ENCODE data around the gene GNL1. TPM values are rescaled to one million over a fixed set of nuclear protein-coding genes. Genes with fewer than 3 reads are reported as not detected.

The GNL1 gene
- total RNA-seq, 1 donor from 2014 or later = 93.0 TPM

GRCh38 chr6:30493643-30494250 lies 62.5 kb downstream of the GNL1 start:
- Mint-ChIP-seq H3K9me3 (peaks cover 4% of the 10 kb centered on the region), H3K27ac (peak overlapping the region; percentile 88), H3K36me3 (ENCODE audit: low read depth) (peaks cover 54% of the 10 kb centered on the region), H3K4me1 (peaks cover 65% of the 10 kb centered on the region), H3K4me3 (peak overlapping the region; percentile 100), H3K27me3 (no peaks in the 10 kb centered on the region)
- intact Hi-C loops (cut with micrococcal nuclease) = loop anchor here (10.0 kb wide), 1 partner anchor 321 kb away; no protein-coding TSS in a partner anchor
- DNase-seq = peak; percentile 78

DNA sequence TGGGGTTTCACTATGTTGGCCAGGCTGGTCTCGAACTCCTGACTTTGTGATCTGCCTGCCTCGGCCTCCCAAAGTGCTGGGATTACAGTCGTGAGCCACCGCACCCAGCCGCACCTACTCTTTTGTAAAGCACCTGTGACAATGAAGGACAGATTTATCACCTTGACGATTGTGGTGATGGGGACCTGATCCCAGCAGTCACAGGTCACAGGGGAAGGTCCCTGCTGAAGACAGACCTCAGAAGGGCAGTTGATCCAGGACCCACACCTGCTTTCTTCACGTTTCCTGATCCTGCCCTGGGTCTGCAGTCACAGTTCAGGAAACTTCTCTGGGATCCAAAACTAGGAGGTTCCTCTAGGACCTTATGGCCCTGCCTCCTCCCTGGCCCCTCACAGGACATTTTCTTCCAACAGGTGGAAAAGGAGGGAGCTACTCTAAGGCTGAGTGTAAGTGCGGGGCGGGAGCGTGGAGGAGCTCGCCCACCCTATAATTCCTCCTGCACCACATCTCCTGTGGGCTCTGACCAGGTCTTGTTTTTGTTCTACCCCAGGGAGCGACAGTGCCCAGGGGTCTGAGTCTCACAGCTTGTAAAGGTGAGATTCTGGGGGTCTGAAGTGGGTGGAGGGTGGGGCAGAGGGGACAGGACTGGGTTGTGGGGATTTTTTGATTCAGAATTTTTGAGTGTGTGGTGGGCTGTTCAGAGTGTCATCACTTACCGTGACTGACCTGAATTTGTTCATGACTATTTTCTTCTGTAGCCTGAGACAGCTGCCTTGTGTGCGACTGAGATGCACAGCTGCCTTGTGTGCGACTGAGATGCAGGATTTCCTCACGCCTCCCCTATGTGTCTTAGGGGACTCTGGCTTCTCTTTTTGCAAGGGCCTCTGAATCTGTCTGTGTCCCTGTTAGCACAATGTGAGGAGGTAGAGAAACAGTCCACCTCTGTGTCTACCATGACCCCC lies 64.0 kb downstream of the GNL1 start:
- Mint-ChIP-seq H3K27me3 (no peaks in the 10 kb centered on the region), H3K36me3 (ENCODE audit: low read depth) (peaks cover 58% of the 10 kb centered on the region), H3K4me3 (peak overlapping the region; percentile 100), H3K27ac (peak overlapping the region; percentile 97), H3K9me3 (peaks cover 4% of the 10 kb centered on the region), H3K4me1 (peaks cover 69% of the 10 kb centered on the region)
- DNase-seq = peak; percentile 67
- intact Hi-C loops (cut with micrococcal nuclease) = loop anchor here (10.0 kb wide), 1 partner anchor 323 kb away; no protein-coding TSS in a partner anchor

Other genes starting within 250 kb of the GNL1 start
- gene TRIM39, start 229.6 kb downstream of the GNL1 start, total RNA-seq = 12.5 and 13.7 TPM in 2 replicates
- gene RPP21, start 211.3 kb downstream of the GNL1 start, total RNA-seq = 45.0 and 48.0 TPM in 2 replicates
- gene HLA-E, start 67.0 kb downstream of the GNL1 start, total RNA-seq = 484 and 488 TPM in 2 replicates
- 38.2 and 39.7 TPM in 2 replicates for gene PRR3, start 806 bp upstream of the GNL1 start, total RNA-seq
- 123 and 125 TPM in 2 replicates for gene ABCF1, start 15.0 kb upstream of the GNL1 start, total RNA-seq
- gene PPP1R10, start 60.8 kb upstream of the GNL1 start, total RNA-seq = 106 and 107 TPM in 2 replicates
- 79.4 and 83.6 TPM in 2 replicates for gene MRPS18B, start 61.4 kb upstream of the GNL1 start, total RNA-seq
- 11.4 and 14.4 TPM in 2 replicates for gene ATAT1, start 70.4 kb upstream of the GNL1 start, total RNA-seq
- gene C6orf136, start 90.6 kb upstream of the GNL1 start, total RNA-seq = 28.9 and 39.4 TPM in 2 replicates
- 53.4 and 56.7 TPM in 2 replicates for gene DHX16, start 116.5 kb upstream of the GNL1 start, total RNA-seq
- 167 and 169 TPM in 2 replicates for gene PPP1R18, start 130.2 kb upstream of the GNL1 start, total RNA-seq
- 20.2 and 20.5 TPM in 2 replicates for gene NRM, start 134.5 kb upstream of the GNL1 start, total RNA-seq
- gene MDC1, start 160.8 kb upstream of the GNL1 start, total RNA-seq = 93.9 and 97.2 TPM in 2 replicates
- 1,084 and 1,089 TPM in 2 replicates for gene TUBB, start 163.9 kb upstream of the GNL1 start, total RNA-seq
- gene FLOT1, start 186.2 kb upstream of the GNL1 start, total RNA-seq = 239 and 260 TPM in 2 replicates
- 512 and 516 TPM in 2 replicates for gene IER3, start 188.1 kb upstream of the GNL1 start, total RNA-seq